HepG2 (cell line): ENCODE results near the gene GPR162. TPM values are rescaled to one million over a fixed set of nuclear protein-coding genes. Genes with fewer than 3 reads are reported as not detected.

Source experiments
- AHR ChIP-seq: IDR thresholded peaks from 2 replicates; pipeline ENCODE4 v1.6.1; 2018; ENCODE audit warnings: missing genetic modification reagents, missing compliant biosample characterization
- DDIT3 ChIP-seq: sonication (generic); formaldehyde crosslinking; IDR thresholded peaks from 2 replicates; pipeline ENCODE4 v1.4.0; 2020; ENCODE audit warnings: mild to moderate bottlenecking, missing genetic modification reagents
- EHMT2 ChIP-seq: fragments of 200-600 bp; sonication (generic); IDR thresholded peaks from 2 replicates; pipeline ENCODE4 v1.7.0; 2017; ENCODE audit warnings: antibody characterized with exemption, low read depth, low read length, borderline replicate concordance
- HDAC1 ChIP-seq: sonication (generic); formaldehyde crosslinking; IDR thresholded peaks from 2 replicates; pipeline ENCODE4 v1.5.1; 2020; ENCODE audit warnings: mild to moderate bottlenecking, missing genetic modification reagents
- HINFP ChIP-seq: sonication (generic); formaldehyde crosslinking; IDR thresholded peaks from 2 replicates; pipeline ENCODE4 v1.4.0; 2020; ENCODE audit warnings: low read depth, mild to moderate bottlenecking, missing genetic modification reagents
- KLF16 ChIP-seq, 2 experiments: sonication (generic) in 1 of 2; formaldehyde crosslinking in 1 of 2; IDR thresholded peaks; 2 replicates each; pipeline versions ENCODE4 v1.6.1 to v1.8.0; 2016 to 2023; ENCODE audit warnings: missing genetic modification reagents in 2 of 2, missing compliant biosample characterization in 1 of 2
- MTF1 ChIP-seq: sonication (generic); formaldehyde crosslinking; IDR thresholded peaks from 2 replicates; pipeline ENCODE4 v1.5.0; 2020; ENCODE audit warnings: missing genetic modification reagents
- NBN ChIP-seq: fragments of 450-650 bp; conservative IDR thresholded peaks from 2 replicates; pipeline ENCODE4 v1.6.1; 2017
- POLR2AphosphoS5 ChIP-seq: IDR thresholded peaks from 2 replicates; pipeline ENCODE4 v1.6.1; 2012; ENCODE audit warnings: low read depth, low read length
- REPIN1 ChIP-seq: sonication (generic); formaldehyde crosslinking; IDR thresholded peaks from 2 replicates; pipeline ENCODE4 v1.8.0; 2022; ENCODE audit warnings: missing genetic modification reagents, low read depth, mild to moderate bottlenecking, borderline replicate concordance
- SNAPC2 ChIP-seq: sonication (generic); formaldehyde crosslinking; IDR thresholded peaks from 2 replicates; pipeline ENCODE4 v1.8.1; 2022; ENCODE audit warnings: mild to moderate bottlenecking, missing genetic modification reagents
- SP5 ChIP-seq: IDR thresholded peaks from 2 replicates; pipeline ENCODE4 v1.6.1; 2016; ENCODE audit warnings: low read depth, borderline replicate concordance
- TEAD3 ChIP-seq: optimal IDR thresholded peaks from 2 replicates; pipeline ENCODE3; 2016; ENCODE audit warnings: borderline replicate concordance
- YEATS4 ChIP-seq: sonication (generic); formaldehyde crosslinking; IDR thresholded peaks from 2 replicates; pipeline ENCODE4 v1.4.0; 2020; ENCODE audit warnings: missing genetic modification reagents, borderline replicate concordance
- ZFAT ChIP-seq: sonication (generic); formaldehyde crosslinking; conservative IDR thresholded peaks from 2 replicates; pipeline ENCODE4 v1.8.1; 2023; ENCODE audit warnings: missing genetic modification reagents, inconsistent platforms
- ZFY ChIP-seq: sonication (generic); formaldehyde crosslinking; IDR thresholded peaks from 2 replicates; pipeline ENCODE4 v1.4.0; 2020; ENCODE audit warnings: missing genetic modification reagents
- ZKSCAN5 ChIP-seq: sonication (generic); formaldehyde crosslinking; IDR thresholded peaks from 2 replicates; pipeline ENCODE4 v1.5.1; 2020; ENCODE audit warnings: mild to moderate bottlenecking, missing genetic modification reagents
- ZNF20 ChIP-seq: sonication (generic); formaldehyde crosslinking; IDR thresholded peaks from 2 replicates; pipeline ENCODE4 v1.4.0; 2020; ENCODE audit warnings: mild to moderate bottlenecking, moderate library complexity, missing genetic modification reagents
- ZNF318 ChIP-seq: sonication (generic); formaldehyde crosslinking; IDR thresholded peaks from 2 replicates; pipeline ENCODE4 v1.4.0; 2020; ENCODE audit warnings: mild to moderate bottlenecking, missing genetic modification reagents
- ZNF564 ChIP-seq: sonication (generic); formaldehyde crosslinking; IDR thresholded peaks from 2 replicates; pipeline ENCODE4 v1.8.1; 2023; ENCODE audit warnings: mild to moderate bottlenecking, missing genetic modification reagents
- ZNF569 ChIP-seq: sonication (generic); formaldehyde crosslinking; IDR thresholded peaks from 2 replicates; pipeline ENCODE4 v1.5.0; 2020; ENCODE audit warnings: mild to moderate bottlenecking, missing genetic modification reagents, moderate library complexity, borderline replicate concordance
- polyA plus RNA-seq, 8 experiments: library from polyadenylated mRNA; depleted of rRNA in 3 of 8; stranded (reverse) in 7 of 8; unstranded in 1 of 8; fragments of >200 nt; fragmentation: Illumina TruSeq in 4 of 8; extraction: Trizol in 4 of 8; gene quantifications; 2 replicates each; pipeline versions ENCODE4 v1.2.1 to v1.2.3, GENCODE V29; 2011 to 2016; ENCODE audit warnings: low read depth in 4 of 8, missing spikeins in 1 of 8, mixed read lengths in 1 of 8; ENCODE audit not compliant: insufficient read depth in 1 of 8
- total RNA-seq, 5 experiments: library from RNA; depleted of rRNA; stranded (reverse); fragments of >200 nt; fragmentation: Illumina TruSeq; extraction: Trizol; gene quantifications; 2 replicates each; pipeline ENCODE4 v1.2.3, GENCODE V29; 2016; ENCODE audit warnings: low read depth in 1 of 5

GPR162 gene
- total and polyA plus RNA-seq, 2 of the 13 experiments (the other 11 are each of a cell fraction or from before 2014, with no cell fraction given), result 0.08 TPM; not detected in 1

- TF ChIP-seq ZFAT (no peak), YEATS4 (CRISPR knock-in tag) (no peak), ZNF20 (no peak), EHMT2 (no peak), DDIT3 (CRISPR knock-in tag) (no peak), TEAD3 (CRISPR knock-in tag) (no peak), MTF1 (CRISPR knock-in tag) (no peak), AHR (CRISPR knock-in tag) (no peak), ZNF564 (peak; percentile 47; the same call in 1 of the 2 replicates), KLF16 (CRISPR knock-in tag; IDR thresholded peaks at IDR 0.05) (0 out of 4 replicates have a peak, but pooled peaks of 1 of the 2 experiments have one; percentile 13), SNAPC2 (no peak), HDAC1 (CRISPR knock-in tag) (no peak), ZNF318 (no peak), NBN (no peak), ZNF569 (CRISPR knock-in tag) (no peak), ZKSCAN5 (no peak), SP5 (CRISPR knock-in tag) (no peak), POLR2AphosphoS5 (peak; percentile 75), REPIN1 (CRISPR knock-in tag) (no peak), HINFP (CRISPR knock-in tag) (no peak), ZFY (CRISPR knock-in tag) (no peak)
These were observed 49.7 kb downstream of the GPR162 start (continued) for GRCh38 chr12:6871052-6871957.
